IPS DF 6.9 (cell line): ENCODE results near the gene ACSM6.

Experiments used
- DNase-seq: peaks from one replicate; pipeline ENCODE4 v3.0.0-alpha.2; 2013; ENCODE audit warnings: low read depth, low spot score
- H3K27ac ChIP-seq: one replicate; pipeline ENCODE4 v1.5.1; 2013; ENCODE audit warnings: low read length, control low read depth
- H3K27me3 ChIP-seq: 2 replicates; pipeline ENCODE4 v1.6.1; 2013; ENCODE audit warnings: mild to moderate bottlenecking, low read length; ENCODE audit not compliant: control insufficient read depth, insufficient read depth
- H3K36me3 ChIP-seq: 2 replicates; pipeline ENCODE4 v1.6.1; 2013; ENCODE audit warnings: low read length; ENCODE audit not compliant: control insufficient read depth, insufficient read depth
- H3K4me1 ChIP-seq: 2 replicates; pipeline ENCODE4 v1.6.1; 2013; ENCODE audit warnings: low read length; ENCODE audit not compliant: control insufficient read depth, insufficient read depth
- H3K4me3 ChIP-seq: 2 replicates; pipeline ENCODE4 v1.5.1; 2013; ENCODE audit warnings: mild to moderate bottlenecking, low read length
- H3K9me3 ChIP-seq: 2 replicates; pipeline ENCODE4 v1.6.1; 2013; ENCODE audit warnings: low read length, inconsistent platforms; ENCODE audit not compliant: control insufficient read depth, insufficient read depth
- WGBS: extraction: QIAGEN DNeasy Blood & Tissue Kit; methylation state at CpG from one replicate; pipeline ENCODE4 v1.1.7; 2013; ENCODE audit warnings: mixed read lengths, missing lambda C conversion rate; ENCODE audit not compliant: insufficient read length, insufficient coverage; 5-methylcytosine and 5-hydroxymethylcytosine counted together

Gene ACSM6

DNA sequence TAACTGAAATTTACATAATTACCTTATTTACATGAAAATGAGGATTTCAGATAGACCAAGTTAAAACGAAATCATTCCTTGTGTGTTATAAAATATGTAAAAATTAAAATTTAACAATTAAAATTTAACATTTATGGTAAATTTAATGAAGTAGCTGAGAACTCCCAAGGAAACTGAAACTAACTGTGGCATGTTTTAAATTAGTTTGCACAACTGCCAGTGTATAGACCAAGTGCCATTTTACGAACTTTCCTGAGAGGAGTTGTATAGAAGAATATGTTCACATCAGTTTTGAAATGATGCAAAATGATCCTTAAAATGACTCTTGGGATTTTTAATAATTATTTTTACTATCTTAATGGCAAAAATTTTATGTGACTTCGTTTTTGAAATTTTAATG, 73.2 kb downstream of the ACSM6 start:
- no peak for DNase-seq
- Histone ChIP-seq H3K4me1 (peaks cover 10% of the 10 kb centered on the region), H3K4me3 (no peak overlapping the region), H3K27ac (no peak overlapping the region), H3K36me3 (peaks cover 9% of the 10 kb centered on the region; the same call in 1 of the 2 replicates), H3K9me3 (no peaks in the 10 kb centered on the region), H3K27me3 (no peaks in the 10 kb centered on the region)
- no CpG with 5 or more reads among the region's 3 CpGs for WGBS

DNA sequence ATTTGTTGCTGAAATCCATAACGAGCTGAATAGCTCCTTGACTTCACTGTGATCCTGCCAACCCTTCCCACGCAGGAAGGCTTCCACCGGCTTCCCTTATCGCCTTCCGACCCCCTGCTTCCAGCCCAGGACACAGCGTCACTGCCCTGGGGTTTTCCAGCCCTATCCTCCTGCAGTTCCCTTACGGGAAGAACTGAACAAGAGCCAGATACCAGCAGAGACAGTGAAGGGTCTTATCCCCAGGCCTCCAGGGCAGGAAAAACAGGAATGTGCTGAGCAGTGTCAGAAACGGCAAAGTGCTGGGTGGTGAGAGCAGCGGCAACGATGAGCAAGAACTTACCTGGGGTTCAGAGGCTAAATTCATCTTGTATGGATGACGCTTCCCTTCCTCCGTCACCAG, 74.4 kb downstream of the ACSM6 start:
- no CpG with 5 or more reads among the region's 12 CpGs for WGBS
- no peaks in the 10 kb centered on the region for H3K9me3 ChIP-seq
- no peak for DNase-seq
- no peak overlapping the region for H3K27ac ChIP-seq
- peaks cover 9% of the 10 kb centered on the region; the same call in 1 of the 2 replicates for H3K36me3 ChIP-seq
- H3K4me1 ChIP-seq = peaks cover 8% of the 10 kb centered on the region
- no peak overlapping the region for H3K4me3 ChIP-seq
- H3K27me3 ChIP-seq = no peaks in the 10 kb centered on the region

- no peaks in the 10 kb centered on the region for H3K27me3 ChIP-seq
- H3K9me3 ChIP-seq = no peaks in the 10 kb centered on the region
- H3K4me1 ChIP-seq = peaks cover 3% of the 10 kb centered on the region; the same call in 1 of the 2 replicates
- H3K4me3 ChIP-seq = no peak overlapping the region
- no peak overlapping the region for H3K27ac ChIP-seq
- whole genome bisulfite sequencing = no CpG with 5 or more reads among the region's 13 CpGs
- H3K36me3 ChIP-seq = peaks cover under 1% of the 10 kb centered on the region; the same call in 1 of the 2 replicates
- no peak for DNase-seq
Observed at GRCh38 chr10:95273393-95274312, 79.6 kb downstream of the ACSM6 start.

- Histone ChIP-seq H3K27me3 (no peaks in the 10 kb centered on the region), H3K36me3 (no peaks in the 10 kb centered on the region), H3K4me1 (peaks cover 2% of the 10 kb centered on the region; the same call in 1 of the 2 replicates), H3K27ac (no peak overlapping the region), H3K4me3 (no peak overlapping the region), H3K9me3 (no peaks in the 10 kb centered on the region)
- no peak for DNase-seq
- WGBS = no CpG with 5 or more reads among the region's 1 CpG
Observed at GRCh38 chr10:95275726-95276366, 81.8 kb downstream of the ACSM6 start.

DNA sequence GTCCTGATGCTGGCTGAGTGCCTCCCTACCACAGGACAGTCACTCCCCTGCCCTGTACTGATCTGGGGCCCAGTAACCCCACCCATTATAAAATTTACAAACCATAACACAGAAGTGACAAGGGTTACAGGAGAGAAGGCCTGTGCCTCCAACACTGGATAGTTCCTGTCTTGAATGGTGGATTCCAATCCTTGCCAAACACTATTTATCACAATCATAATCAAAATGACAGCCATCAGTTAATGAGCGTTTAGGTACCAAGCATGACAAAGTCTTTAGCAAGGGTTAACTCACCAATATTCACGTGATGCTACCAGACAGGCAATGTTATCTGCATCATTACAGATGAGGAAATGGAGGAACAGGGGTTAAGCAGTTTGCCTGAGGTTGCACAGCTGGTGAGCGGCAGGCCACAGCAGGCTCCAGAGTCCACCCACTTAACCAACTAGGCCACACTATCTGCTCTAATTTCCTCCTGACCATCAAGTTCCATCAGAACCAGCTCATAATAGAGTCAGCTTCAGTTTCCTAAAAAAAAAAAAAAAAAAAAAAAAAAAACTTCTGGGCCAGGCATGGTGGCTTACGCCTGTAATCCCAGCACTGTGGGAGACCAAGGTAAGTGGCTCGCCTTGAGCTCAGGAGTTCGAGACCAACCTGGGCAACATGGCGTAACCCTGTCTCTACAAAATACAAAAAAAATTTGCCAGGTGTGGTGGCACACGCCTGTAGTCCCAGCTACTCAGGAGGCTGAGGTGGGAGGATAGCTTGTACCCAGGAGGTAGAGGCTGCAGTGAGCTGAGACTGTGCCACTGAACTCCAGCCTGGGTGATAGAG, 82.5 kb downstream of the ACSM6 start:
- no CpG with 5 or more reads among the region's 8 CpGs for WGBS
- Histone ChIP-seq H3K27ac (no peak overlapping the region), H3K36me3 (no peaks in the 10 kb centered on the region), H3K4me3 (no peak overlapping the region), H3K4me1 (peaks cover 2% of the 10 kb centered on the region; the same call in 1 of the 2 replicates), H3K9me3 (no peaks in the 10 kb centered on the region), H3K27me3 (no peaks in the 10 kb centered on the region)
- DNase-seq = no peak

DNA sequence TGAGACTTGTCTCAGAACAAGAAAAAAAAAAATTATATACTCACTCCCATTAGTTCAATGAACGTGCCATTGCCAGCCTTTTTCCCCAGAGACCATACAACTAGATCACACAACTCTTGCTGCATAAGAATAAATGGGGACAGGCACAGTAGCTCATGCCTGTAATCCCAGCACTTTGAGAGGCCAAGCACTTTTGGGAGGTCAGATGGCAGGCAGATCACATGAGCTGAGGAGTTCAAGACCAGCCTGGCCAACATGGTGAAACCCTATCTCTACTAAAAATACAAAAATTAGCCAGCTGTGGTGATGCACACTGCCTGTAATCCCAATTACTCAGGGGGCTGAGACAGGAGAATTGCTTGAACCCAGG, 83.1 kb downstream of the ACSM6 start:
- Histone ChIP-seq H3K4me3 (no peak overlapping the region), H3K27ac (no peak overlapping the region), H3K4me1 (peaks cover 2% of the 10 kb centered on the region; the same call in 1 of the 2 replicates), H3K9me3 (no peaks in the 10 kb centered on the region), H3K27me3 (no peaks in the 10 kb centered on the region), H3K36me3 (no peaks in the 10 kb centered on the region)
- WGBS = no CpG with 5 or more reads among the region's 1 CpG
- no peak for DNase-seq

DNA sequence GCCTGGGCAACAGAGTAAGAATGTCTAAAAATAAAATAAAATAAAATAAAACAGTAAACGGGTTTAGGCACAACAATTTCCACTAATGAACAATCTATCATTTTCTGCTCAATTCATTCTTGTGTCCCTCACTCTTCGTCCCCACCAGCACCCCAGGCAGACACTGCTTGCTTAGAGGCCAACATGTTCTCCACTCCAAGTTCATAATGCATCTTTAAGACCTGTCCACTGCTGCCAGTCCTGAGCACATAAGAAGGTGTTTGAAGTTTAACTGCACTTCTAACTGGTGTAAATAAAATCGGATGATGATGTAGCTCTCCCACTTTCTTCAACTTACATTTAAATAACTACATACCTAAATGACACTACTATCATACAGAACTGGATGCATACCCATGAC, 83.6 kb downstream of the ACSM6 start:
- no CpG with 5 or more reads among the region's 3 CpGs for WGBS
- no peak for DNase-seq
- H3K36me3 ChIP-seq = no peaks in the 10 kb centered on the region

More for the DNA sequence above, 83.6 kb downstream of the ACSM6 start:
- no peak overlapping the region for H3K27ac ChIP-seq
- H3K4me1 ChIP-seq = peaks cover 2% of the 10 kb centered on the region; the same call in 1 of the 2 replicates
- H3K4me3 ChIP-seq = no peak overlapping the region
- H3K27me3 ChIP-seq = no peaks in the 10 kb centered on the region
- H3K9me3 ChIP-seq = no peaks in the 10 kb centered on the region
